Esophagus muscularis mucosa (tissue), 4 donors: ENCODE results near the gene POTEC.
"Not testable (repeated sequence)": the region's sequence is repeated elsewhere in the genome, so short reads cannot be mapped to it uniquely, and the experiment has no call there.

Experiments used
- EP300 ChIP-seq: sonication (generic); formaldehyde crosslinking; IDR thresholded peaks from one replicate; pipeline ENCODE4 v1.6.1; 2017; ENCODE audit warnings: antibody characterized with exemption
- POLR2A ChIP-seq: fragments of 450-650 bp; IDR thresholded peaks from one replicate; pipeline ENCODE4 v1.6.1; 2017; ENCODE audit warnings: antibody characterized with exemption, moderate library complexity, mild to moderate bottlenecking, low read depth
- POLR2AphosphoS5 ChIP-seq, 2 donors: sonication (generic); formaldehyde crosslinking; IDR thresholded peaks; one replicate each; pipeline ENCODE4 v1.6.1; 2017; ENCODE audit warnings: antibody characterized with exemption in 2 of 2
- TF ChIP-seq, protein P1 (sequence below), 3 experiments: fragments of 200-600 bp in 2 of 3; fragments of 450-650 bp in 1 of 3; sonication (generic) in 2 of 3; IDR thresholded peaks; one replicate each; pipeline ENCODE4 v1.5.1; 2017 to 2019; ENCODE audit warnings: antibody characterized with exemption in 3 of 3, mild to moderate bottlenecking in 2 of 3, moderate library complexity in 1 of 3

- TF ChIP-seq POLR2A; EP300; POLR2AphosphoS5 (IDR thresholded peaks at IDR 0.05): not testable (repeated sequence)
- TF ChIP-seq, protein P1, sequence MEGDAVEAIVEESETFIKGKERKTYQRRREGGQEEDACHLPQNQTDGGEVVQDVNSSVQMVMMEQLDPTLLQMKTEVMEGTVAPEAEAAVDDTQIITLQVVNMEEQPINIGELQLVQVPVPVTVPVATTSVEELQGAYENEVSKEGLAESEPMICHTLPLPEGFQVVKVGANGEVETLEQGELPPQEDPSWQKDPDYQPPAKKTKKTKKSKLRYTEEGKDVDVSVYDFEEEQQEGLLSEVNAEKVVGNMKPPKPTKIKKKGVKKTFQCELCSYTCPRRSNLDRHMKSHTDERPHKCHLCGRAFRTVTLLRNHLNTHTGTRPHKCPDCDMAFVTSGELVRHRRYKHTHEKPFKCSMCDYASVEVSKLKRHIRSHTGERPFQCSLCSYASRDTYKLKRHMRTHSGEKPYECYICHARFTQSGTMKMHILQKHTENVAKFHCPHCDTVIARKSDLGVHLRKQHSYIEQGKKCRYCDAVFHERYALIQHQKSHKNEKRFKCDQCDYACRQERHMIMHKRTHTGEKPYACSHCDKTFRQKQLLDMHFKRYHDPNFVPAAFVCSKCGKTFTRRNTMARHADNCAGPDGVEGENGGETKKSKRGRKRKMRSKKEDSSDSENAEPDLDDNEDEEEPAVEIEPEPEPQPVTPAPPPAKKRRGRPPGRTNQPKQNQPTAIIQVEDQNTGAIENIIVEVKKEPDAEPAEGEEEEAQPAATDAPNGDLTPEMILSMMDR (IDR thresholded peaks at IDR 0.05) = not testable (repeated sequence)
Measured at GRCh38 chr18:14475520-14475919, 67.9 kb downstream of the POTEC start.
